D341Med (cell line): ENCODE measurements around the gene ZC3H18.

Experiments
- DNase-seq: peaks from one replicate; pipeline ENCODE4 v3.0.0; 2012; ENCODE audit warnings: low spot score

Gene ZC3H18

GRCh38 chr16:88581033-88581432, 10.8 kb downstream of the ZC3H18 start:
- DNase-seq = no peak

GRCh38 chr16:88582912-88583575, 12.8 kb downstream of the ZC3H18 start:
- no peak for DNase-seq

- no peak for DNase-seq
These were observed 14.5 kb downstream of the ZC3H18 start for GRCh38 chr16:88584676-88585075.

- peak; percentile 44 for DNase-seq
These were observed 15.1 kb downstream of the ZC3H18 start for GRCh38 chr16:88585269-88585668.

GRCh38 chr16:88585927-88586581, 15.9 kb downstream of the ZC3H18 start:
- no peak for DNase-seq

GRCh38 chr16:88588148-88588547, 17.9 kb downstream of the ZC3H18 start:
- DNase-seq = no peak

GRCh38 chr16:88588754-88589153, 18.6 kb downstream of the ZC3H18 start:
- DNase-seq = no peak

- no peak for DNase-seq
These were observed 19.2 kb downstream of the ZC3H18 start for GRCh38 chr16:88589441-88589840.

GRCh38 chr16:88591577-88592021, 21.4 kb downstream of the ZC3H18 start:
- DNase-seq = no peak

- DNase-seq = no peak
These were observed 22.9 kb downstream of the ZC3H18 start for GRCh38 chr16:88593061-88593460.

GRCh38 chr16:88593489-88593888, 23.3 kb downstream of the ZC3H18 start:
- no peak for DNase-seq

GRCh38 chr16:88593910-88594309, 23.7 kb downstream of the ZC3H18 start:
- no peak for DNase-seq

- no peak for DNase-seq
These were observed 24.9 kb downstream of the ZC3H18 start for GRCh38 chr16:88595101-88595500.

- DNase-seq = no peak
These were observed 25.7 kb downstream of the ZC3H18 start for GRCh38 chr16:88595921-88596320.

GRCh38 chr16:88596483-88596882, 26.3 kb downstream of the ZC3H18 start:
- no peak for DNase-seq

- no peak for DNase-seq
These were observed 27.8 kb downstream of the ZC3H18 start for GRCh38 chr16:88597856-88598491.

GRCh38 chr16:88599092-88599733, 29.0 kb downstream of the ZC3H18 start:
- DNase-seq = no peak

- DNase-seq = no peak
These were observed 29.8 kb downstream of the ZC3H18 start for GRCh38 chr16:88599825-88600538.

- no peak for DNase-seq
These were observed 30.3 kb downstream of the ZC3H18 start for GRCh38 chr16:88600539-88600896.

- DNase-seq = no peak
These were observed 31.3 kb downstream of the ZC3H18 start for GRCh38 chr16:88601313-88602036.

- no peak for DNase-seq
These were observed 31.9 kb downstream of the ZC3H18 start for GRCh38 chr16:88602091-88602490.
